Fibroblast of villous mesenchyme (primary cell): Measurements from ENCODE around the gene GC. TPM values are rescaled to one million over a fixed set of nuclear protein-coding genes. Genes with fewer than 3 reads are reported as not detected.

Source experiments
- DNase-seq: peaks from one replicate; pipeline ENCODE4 v3.0.0-alpha.2; 2010; ENCODE audit warnings: low read depth
- H3K4me3 ChIP-seq: 2 replicates; pipeline ENCODE4 v1.5.1; 2011; ENCODE audit warnings: low read depth, mild to moderate bottlenecking, low read length
- CTCF ChIP-seq: IDR thresholded peaks from 2 replicates; pipeline ENCODE4 v1.5.1; 2012; ENCODE audit warnings: low read depth, mild to moderate bottlenecking, low read length; ENCODE audit not compliant: insufficient read depth
- total RNA-seq: library from RNA; depleted of rRNA; stranded (reverse); fragments of >200 nt; gene quantifications from 2 replicates; pipeline ENCODE4 v1.2.3, GENCODE V29; 2012

Gene GC
- total RNA-seq, 1 donor: not detected

GRCh38 chr4:71777891-71778290, 6.0 kb downstream of the GC start:
- TF ChIP-seq CTCF: no peak
- DNase-seq: no peak
- no peak overlapping the region for H3K4me3 ChIP-seq

GRCh38 chr4:71775449-71775848, 8.4 kb downstream of the GC start:
- H3K4me3 ChIP-seq: no peak overlapping the region
- no peak for DNase-seq
- TF ChIP-seq CTCF: no peak

DNA sequence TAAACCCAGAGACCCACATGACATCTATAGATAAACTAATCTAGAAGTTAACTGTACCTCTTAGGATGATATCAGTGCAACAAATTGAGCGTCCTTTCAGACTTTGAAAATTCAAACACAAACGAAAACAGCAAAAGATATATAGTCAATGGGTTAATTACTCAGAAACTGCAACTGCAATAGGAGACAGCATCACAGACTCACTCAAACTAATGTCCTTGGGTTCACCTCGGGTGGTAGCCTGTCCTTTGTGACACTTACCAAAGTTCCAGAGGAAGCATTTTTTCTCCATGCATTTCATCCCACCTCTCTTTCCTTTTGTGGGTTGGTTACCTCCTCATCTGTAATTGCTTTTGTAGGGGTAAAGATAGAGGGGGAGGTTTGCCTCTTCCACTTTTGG, 9.7 kb downstream of the GC start:
- no peak for TF ChIP-seq CTCF
- H3K4me3 ChIP-seq: no peak overlapping the region
- no peak for DNase-seq

- TF ChIP-seq CTCF: no peak
- DNase-seq: no peak
- no peak overlapping the region for H3K4me3 ChIP-seq
These were observed 10.9 kb downstream of the GC start for GRCh38 chr4:71773004-71773403.

- TF ChIP-seq CTCF: no peak
- no peak overlapping the region for H3K4me3 ChIP-seq
- DNase-seq: no peak
These were observed 11.3 kb downstream of the GC start for GRCh38 chr4:71772592-71772991.

GRCh38 chr4:71771613-71772012, 12.3 kb downstream of the GC start:
- TF ChIP-seq CTCF: no peak
- H3K4me3 ChIP-seq: no peak overlapping the region
- no peak for DNase-seq

GRCh38 chr4:71769434-71769833, 14.4 kb downstream of the GC start:
- DNase-seq: no peak
- no peak for TF ChIP-seq CTCF
- no peak overlapping the region for H3K4me3 ChIP-seq
